Mesothelial cell of epicardium (in vitro differentiated cells): ENCODE results near the gene TMEM209. TPM values are rescaled to one million over a fixed set of nuclear protein-coding genes. Genes with fewer than 3 reads are reported as not detected.

ENCODE experiments used
- DNase-seq, 2 experiments: peaks; one replicate each; pipeline ENCODE4 v3.0.0; 2021; ENCODE audit warnings: low spot score in 2 of 2; ENCODE audit not compliant: unreplicated experiment in 2 of 2
- H3K27ac Mint-ChIP-seq: 2 replicates; pipeline ENCODE4 v1.8.0; 2021; ENCODE audit warnings: mixed read lengths
- H3K27me3 Mint-ChIP-seq: 2 replicates; pipeline ENCODE4 v1.8.0; 2021; ENCODE audit warnings: low read depth, mixed read lengths
- H3K36me3 Mint-ChIP-seq: 2 replicates; pipeline ENCODE4 v1.8.0; 2021; ENCODE audit warnings: mixed read lengths
- H3K4me1 Mint-ChIP-seq: 2 replicates; pipeline ENCODE4 v1.8.0; 2021; ENCODE audit warnings: mixed read lengths
- H3K4me3 Mint-ChIP-seq: 2 replicates; pipeline ENCODE4 v1.8.0; 2021; ENCODE audit warnings: mild to moderate bottlenecking, moderate library complexity, mixed read lengths
- H3K9me3 Mint-ChIP-seq: 2 replicates; pipeline ENCODE4 v1.8.0; 2021; ENCODE audit warnings: mixed read lengths
- total RNA-seq: library from RNA; stranded (reverse); gene quantifications from 3 replicates; pipeline ENCODE4 v1.2.1, GENCODE V29; 2021
- TF ChIP-seq, protein P1 (sequence below): fragments of 200-600 bp; sonication (generic); IDR thresholded peaks from one replicate; pipeline ENCODE4 v1.5.0; 2021; ENCODE audit warnings: antibody characterized with exemption; ENCODE audit not compliant: unreplicated experiment

The TMEM209 gene
- total RNA-seq, 1 donor from 2014 or later = 27.8 TPM

DNA sequence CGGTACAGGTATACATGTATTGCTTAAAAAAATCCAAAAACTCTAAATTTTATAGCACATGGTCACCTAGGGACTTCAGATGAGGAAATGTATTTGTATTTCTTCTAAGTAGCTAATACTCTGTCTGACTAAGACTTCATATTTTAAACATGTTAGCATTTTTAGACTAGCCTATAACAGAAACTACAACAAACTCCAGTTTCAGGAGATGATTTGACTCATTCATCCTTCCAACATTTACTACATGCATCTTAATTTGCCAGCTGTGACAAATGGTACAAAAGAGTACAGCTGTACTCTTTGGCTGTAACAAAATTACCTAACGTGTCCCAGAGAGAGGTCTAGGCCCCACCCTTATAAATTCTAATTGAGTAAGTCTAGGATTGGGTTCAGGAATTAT lies 22.2 kb downstream of the TMEM209 start:
- no peak for DNase-seq
- H3K4me1 Mint-ChIP-seq = peaks cover 5% of the 10 kb centered on the region
- TF ChIP-seq, protein P1, sequence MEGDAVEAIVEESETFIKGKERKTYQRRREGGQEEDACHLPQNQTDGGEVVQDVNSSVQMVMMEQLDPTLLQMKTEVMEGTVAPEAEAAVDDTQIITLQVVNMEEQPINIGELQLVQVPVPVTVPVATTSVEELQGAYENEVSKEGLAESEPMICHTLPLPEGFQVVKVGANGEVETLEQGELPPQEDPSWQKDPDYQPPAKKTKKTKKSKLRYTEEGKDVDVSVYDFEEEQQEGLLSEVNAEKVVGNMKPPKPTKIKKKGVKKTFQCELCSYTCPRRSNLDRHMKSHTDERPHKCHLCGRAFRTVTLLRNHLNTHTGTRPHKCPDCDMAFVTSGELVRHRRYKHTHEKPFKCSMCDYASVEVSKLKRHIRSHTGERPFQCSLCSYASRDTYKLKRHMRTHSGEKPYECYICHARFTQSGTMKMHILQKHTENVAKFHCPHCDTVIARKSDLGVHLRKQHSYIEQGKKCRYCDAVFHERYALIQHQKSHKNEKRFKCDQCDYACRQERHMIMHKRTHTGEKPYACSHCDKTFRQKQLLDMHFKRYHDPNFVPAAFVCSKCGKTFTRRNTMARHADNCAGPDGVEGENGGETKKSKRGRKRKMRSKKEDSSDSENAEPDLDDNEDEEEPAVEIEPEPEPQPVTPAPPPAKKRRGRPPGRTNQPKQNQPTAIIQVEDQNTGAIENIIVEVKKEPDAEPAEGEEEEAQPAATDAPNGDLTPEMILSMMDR = no peak
- no peak overlapping the region for H3K27ac Mint-ChIP-seq
- H3K36me3 Mint-ChIP-seq = peaks cover 27% of the 10 kb centered on the region
- no peaks in the 10 kb centered on the region for H3K27me3 Mint-ChIP-seq
- no peak overlapping the region for H3K4me3 Mint-ChIP-seq
- no peaks in the 10 kb centered on the region for H3K9me3 Mint-ChIP-seq

DNA sequence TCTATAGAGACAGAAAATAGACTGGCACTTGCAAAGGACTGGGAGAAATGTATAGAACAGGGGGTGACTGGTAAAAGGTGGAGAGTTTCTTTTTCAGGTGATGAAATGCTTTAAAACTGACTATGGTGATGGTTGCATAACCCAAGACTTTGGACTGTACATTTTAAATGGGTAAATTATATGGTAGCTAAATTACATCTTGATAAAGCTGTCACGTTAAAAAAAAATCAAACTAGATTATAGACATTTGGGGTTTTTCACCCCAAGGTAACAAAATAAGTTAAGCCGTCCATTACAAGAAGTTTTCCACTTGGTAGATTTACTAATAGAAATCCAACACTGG lies 24.0 kb downstream of the TMEM209 start:
- TF ChIP-seq, protein P1 = no peak
- no peaks in the 10 kb centered on the region for H3K27me3 Mint-ChIP-seq
- H3K9me3 Mint-ChIP-seq = no peaks in the 10 kb centered on the region
- H3K4me3 Mint-ChIP-seq = no peak overlapping the region
- H3K36me3 Mint-ChIP-seq = peaks cover 34% of the 10 kb centered on the region
- H3K4me1 Mint-ChIP-seq = peaks cover 5% of the 10 kb centered on the region
- DNase-seq = no peak
- H3K27ac Mint-ChIP-seq = no peak overlapping the region

DNA sequence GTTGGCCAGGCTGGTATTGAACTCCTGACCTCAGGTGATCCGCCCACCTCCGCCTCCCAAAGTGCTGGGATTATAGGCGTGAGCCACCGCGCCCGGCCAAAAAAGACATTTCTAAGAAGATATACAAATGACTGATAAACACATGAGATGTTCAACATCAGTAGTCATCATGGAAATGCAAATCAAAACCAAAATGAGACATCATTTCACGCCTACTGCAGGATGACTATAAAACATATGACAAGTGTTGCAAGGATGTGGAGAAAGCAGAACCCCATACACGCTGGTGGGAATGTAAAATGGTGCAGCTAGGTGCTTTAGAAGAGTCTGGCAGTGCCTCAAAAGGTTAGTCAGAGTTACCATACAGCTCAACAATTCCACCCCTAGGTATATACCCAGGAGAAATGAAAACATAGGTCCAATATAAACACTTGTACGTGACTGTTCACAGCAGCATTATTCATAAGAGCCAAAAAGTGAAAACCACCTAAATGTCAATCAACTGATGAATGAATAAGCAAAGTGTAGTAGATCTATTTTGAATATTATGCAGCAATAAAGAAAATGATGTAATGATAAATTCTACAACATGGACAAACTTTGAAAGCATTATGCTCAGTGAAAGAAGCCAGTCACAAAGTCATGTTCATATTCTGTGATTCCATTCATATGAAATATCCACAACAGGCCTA lies 24.5 kb downstream of the TMEM209 start:
- Mint-ChIP-seq H3K4me3 (no peak overlapping the region), H3K4me1 (peaks cover 5% of the 10 kb centered on the region), H3K9me3 (no peaks in the 10 kb centered on the region), H3K27me3 (no peaks in the 10 kb centered on the region), H3K36me3 (peaks cover 34% of the 10 kb centered on the region), H3K27ac (no peak overlapping the region)
- DNase-seq = no peak
- TF ChIP-seq, protein P1 = no peak

DNA sequence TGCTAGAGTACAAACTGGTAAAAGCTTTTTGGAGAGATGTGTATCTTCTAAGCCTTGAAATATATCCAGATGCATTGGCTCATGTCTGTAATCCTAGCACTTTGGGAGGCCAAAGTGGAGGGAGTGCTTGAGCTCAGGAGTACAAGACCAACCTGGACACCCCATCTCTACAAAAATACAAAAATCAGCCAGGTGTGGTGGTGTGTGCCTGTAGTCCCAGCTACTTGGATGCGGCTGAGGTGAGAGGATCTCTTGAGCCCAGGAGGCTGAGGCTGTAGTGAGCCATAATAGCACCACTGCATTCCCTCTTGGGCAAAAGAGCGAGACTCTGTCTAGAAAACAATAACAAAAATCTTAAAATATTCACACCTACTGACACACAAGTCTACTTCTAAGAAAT lies 25.6 kb downstream of the TMEM209 start:
- no peak for DNase-seq
- Mint-ChIP-seq H3K36me3 (peaks cover 34% of the 10 kb centered on the region), H3K4me3 (no peak overlapping the region), H3K27ac (no peak overlapping the region), H3K9me3 (no peaks in the 10 kb centered on the region), H3K4me1 (peaks cover 1% of the 10 kb centered on the region), H3K27me3 (no peaks in the 10 kb centered on the region)
- TF ChIP-seq, protein P1 = no peak

DNA sequence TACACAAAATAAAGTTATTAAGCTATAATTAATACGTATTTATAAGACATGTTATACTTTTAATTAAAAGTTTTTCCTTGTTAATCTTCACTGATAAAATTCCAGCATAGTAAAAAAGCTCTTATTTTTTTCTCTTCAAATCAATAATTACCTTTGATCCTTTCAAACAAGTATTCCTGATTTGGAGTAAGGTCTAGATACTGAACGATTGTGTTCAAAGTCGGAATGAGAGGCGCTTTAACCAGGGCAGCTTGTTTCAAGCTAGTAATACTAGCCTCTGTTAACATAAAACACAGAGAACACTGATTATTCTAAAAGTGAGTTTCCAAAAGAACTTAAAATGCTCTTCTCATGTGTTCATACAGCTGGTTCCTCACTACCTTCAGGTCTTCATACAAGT lies 27.0 kb downstream of the TMEM209 start:
- Mint-ChIP-seq H3K4me1 (peaks cover 6% of the 10 kb centered on the region), H3K27ac (no peak overlapping the region), H3K4me3 (no peak overlapping the region), H3K27me3 (no peaks in the 10 kb centered on the region), H3K36me3 (peaks cover 38% of the 10 kb centered on the region), H3K9me3 (no peaks in the 10 kb centered on the region)
- TF ChIP-seq, protein P1 = no peak
- DNase-seq = no peak
